HepG2 (cell line): ENCODE measurements around the gene KLF16. TPM values are rescaled to one million over a fixed set of nuclear protein-coding genes. Genes with fewer than 3 reads are reported as not detected.

Source experiments
- ATF1 ChIP-seq: IDR thresholded peaks from 2 replicates; pipeline ENCODE4 v1.6.1; 2016; ENCODE audit warnings: mild to moderate bottlenecking, control low read depth
- EHMT2 ChIP-seq: fragments of 200-600 bp; sonication (generic); IDR thresholded peaks from 2 replicates; pipeline ENCODE4 v1.7.0; 2017; ENCODE audit warnings: antibody characterized with exemption, low read depth, low read length, borderline replicate concordance
- ISL2 ChIP-seq: sonication (generic); formaldehyde crosslinking; IDR thresholded peaks from 2 replicates; pipeline ENCODE4 v1.5.0; 2020; ENCODE audit warnings: missing genetic modification reagents
- JDP2 ChIP-seq: sonication (generic); formaldehyde crosslinking; IDR thresholded peaks from 2 replicates; pipeline ENCODE4 v1.8.1; 2022; ENCODE audit warnings: missing genetic modification reagents, borderline replicate concordance
- NFIC ChIP-seq: IDR thresholded peaks from 2 replicates; pipeline ENCODE4 v1.6.1; 2012; ENCODE audit warnings: mild to moderate bottlenecking, low read length, inconsistent platforms
- NFRKB ChIP-seq: fragments of 450-650 bp; IDR thresholded peaks from 2 replicates; pipeline ENCODE4 v1.6.1; 2017
- PHF21A ChIP-seq: sonication (generic); formaldehyde crosslinking; IDR thresholded peaks from 2 replicates; pipeline ENCODE4 v1.5.0; 2020; ENCODE audit warnings: mild to moderate bottlenecking, missing genetic modification reagents
- PRDM15 ChIP-seq: sonication (generic); formaldehyde crosslinking; IDR thresholded peaks from 2 replicates; pipeline ENCODE4 v1.4.0; 2020; ENCODE audit warnings: missing genetic modification reagents
- REPIN1 ChIP-seq: sonication (generic); formaldehyde crosslinking; IDR thresholded peaks from 2 replicates; pipeline ENCODE4 v1.8.0; 2022; ENCODE audit warnings: missing genetic modification reagents, low read depth, mild to moderate bottlenecking, borderline replicate concordance
- RORA ChIP-seq: sonication (generic); formaldehyde crosslinking; IDR thresholded peaks from 2 replicates; pipeline ENCODE4 v1.5.0; 2020; ENCODE audit warnings: mild to moderate bottlenecking, missing genetic modification reagents, moderate library complexity
- ZC3H13 ChIP-seq: sonication (generic); formaldehyde crosslinking; IDR thresholded peaks from 2 replicates; pipeline ENCODE4 v1.8.1; 2023; ENCODE audit warnings: mild to moderate bottlenecking, missing genetic modification reagents, moderate library complexity
- ZNF543 ChIP-seq: sonication (generic); formaldehyde crosslinking; IDR thresholded peaks from 2 replicates; pipeline ENCODE4 v1.4.0; 2020; ENCODE audit warnings: mild to moderate bottlenecking, missing genetic modification reagents
- polyA plus RNA-seq, 8 experiments: library from polyadenylated mRNA; depleted of rRNA in 3 of 8; stranded (reverse) in 7 of 8; unstranded in 1 of 8; fragments of >200 nt; fragmentation: Illumina TruSeq in 4 of 8; extraction: Trizol in 4 of 8; gene quantifications; 2 replicates each; pipeline versions ENCODE4 v1.2.1 to v1.2.3, GENCODE V29; 2011 to 2016; ENCODE audit warnings: low read depth in 4 of 8, missing spikeins in 1 of 8, mixed read lengths in 1 of 8; ENCODE audit not compliant: insufficient read depth in 1 of 8
- total RNA-seq, 5 experiments: library from RNA; depleted of rRNA; stranded (reverse); fragments of >200 nt; fragmentation: Illumina TruSeq; extraction: Trizol; gene quantifications; 2 replicates each; pipeline ENCODE4 v1.2.3, GENCODE V29; 2016; ENCODE audit warnings: low read depth in 1 of 5
- TF ChIP-seq, protein P1 (sequence below): sonication (generic); formaldehyde crosslinking; IDR thresholded peaks from 2 replicates; pipeline ENCODE4 v1.9.0; 2022; ENCODE audit warnings: missing genetic modification reagents, mild to moderate bottlenecking, borderline replicate concordance
- TF ChIP-seq, protein P2 (sequence below): sonication (generic); formaldehyde crosslinking; IDR thresholded peaks from 2 replicates; pipeline ENCODE4 v1.4.0; 2020; ENCODE audit warnings: missing genetic modification reagents
- TF ChIP-seq, protein P3 (sequence below): sonication (generic); formaldehyde crosslinking; IDR thresholded peaks from 2 replicates; pipeline ENCODE4 v1.8.0; 2022; ENCODE audit warnings: mild to moderate bottlenecking, missing genetic modification reagents, borderline replicate concordance
- TF ChIP-seq, protein P4 (sequence below): IDR thresholded peaks from 2 replicates; pipeline ENCODE4 v1.6.1; 2012; ENCODE audit warnings: low read length, improper control_type of control experiment

Gene KLF16
- total and polyA plus RNA-seq, 2 of the 13 experiments (the other 11 are each of a cell fraction or from before 2014, with no cell fraction given): 3.5 to 6.7 TPM

DNA sequence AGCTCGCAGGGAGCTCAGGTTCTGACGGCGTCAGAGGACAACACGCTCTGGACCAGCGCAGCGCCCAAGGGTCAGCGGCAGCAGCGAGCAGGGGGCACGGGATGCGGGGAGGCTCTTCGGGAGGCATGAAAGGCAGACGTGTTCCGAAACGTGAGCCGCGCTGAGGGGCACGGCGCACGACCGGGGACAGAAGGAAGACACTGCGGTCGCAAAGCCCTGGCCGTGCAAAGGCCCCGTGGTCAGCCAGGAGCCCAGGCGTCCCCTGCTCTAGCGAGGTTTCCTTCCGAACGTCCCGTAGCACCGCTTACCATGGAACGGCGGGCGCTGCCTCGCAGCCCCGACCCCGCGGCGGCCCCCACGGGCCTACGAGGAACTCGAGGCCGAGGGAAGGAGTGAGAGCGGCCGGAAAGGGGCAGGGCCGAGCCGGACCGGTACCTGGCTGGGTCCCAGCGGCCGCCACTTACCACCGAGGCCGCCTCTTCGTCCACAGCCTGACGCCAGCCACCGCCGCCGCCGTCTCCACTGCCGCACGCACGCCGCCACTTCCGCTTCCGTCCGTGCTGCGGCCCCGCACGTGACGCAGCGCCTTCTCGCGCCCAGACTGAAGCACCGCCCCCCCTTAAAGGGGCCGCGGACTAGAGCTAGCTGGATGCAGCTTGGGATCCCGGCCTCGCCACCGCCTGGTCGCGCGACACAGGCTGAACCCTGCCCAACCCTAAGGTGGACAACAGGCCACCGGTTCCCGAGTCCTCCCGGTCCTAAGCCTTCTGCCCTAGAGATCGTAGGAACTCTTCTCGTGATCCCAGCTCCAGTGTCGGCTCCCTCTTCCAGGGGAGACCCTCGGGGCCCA, 12.5 kb upstream of the KLF16 start (continued):
- TF ChIP-seq NFIC (no peak), ZC3H13 (peak; percentile 99), PRDM15 (CRISPR knock-in tag) (0 out of 2 replicates have a peak, but pooled peaks have one; percentile 15), ATF1 (CRISPR knock-in tag) (no peak), REPIN1 (CRISPR knock-in tag) (peak; percentile 76; the same call in 1 of the 2 replicates), EHMT2 (no peak), NFRKB (no peak), PHF21A (peak; percentile 24; the same call in 1 of the 2 replicates), JDP2 (CRISPR knock-in tag) (no peak), ZNF543 (CRISPR knock-in tag) (peak; percentile 83; the same call in 1 of the 2 replicates), ISL2 (CRISPR knock-in tag) (peak; percentile 64), RORA (CRISPR knock-in tag) (no peak)
- TF ChIP-seq, protein P1, sequence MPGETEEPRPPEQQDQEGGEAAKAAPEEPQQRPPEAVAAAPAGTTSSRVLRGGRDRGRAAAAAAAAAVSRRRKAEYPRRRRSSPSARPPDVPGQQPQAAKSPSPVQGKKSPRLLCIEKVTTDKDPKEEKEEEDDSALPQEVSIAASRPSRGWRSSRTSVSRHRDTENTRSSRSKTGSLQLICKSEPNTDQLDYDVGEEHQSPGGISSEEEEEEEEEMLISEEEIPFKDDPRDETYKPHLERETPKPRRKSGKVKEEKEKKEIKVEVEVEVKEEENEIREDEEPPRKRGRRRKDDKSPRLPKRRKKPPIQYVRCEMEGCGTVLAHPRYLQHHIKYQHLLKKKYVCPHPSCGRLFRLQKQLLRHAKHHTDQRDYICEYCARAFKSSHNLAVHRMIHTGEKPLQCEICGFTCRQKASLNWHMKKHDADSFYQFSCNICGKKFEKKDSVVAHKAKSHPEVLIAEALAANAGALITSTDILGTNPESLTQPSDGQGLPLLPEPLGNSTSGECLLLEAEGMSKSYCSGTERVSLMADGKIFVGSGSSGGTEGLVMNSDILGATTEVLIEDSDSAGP (CRISPR knock-in tag): peak; percentile 100
- TF ChIP-seq, protein P2, sequence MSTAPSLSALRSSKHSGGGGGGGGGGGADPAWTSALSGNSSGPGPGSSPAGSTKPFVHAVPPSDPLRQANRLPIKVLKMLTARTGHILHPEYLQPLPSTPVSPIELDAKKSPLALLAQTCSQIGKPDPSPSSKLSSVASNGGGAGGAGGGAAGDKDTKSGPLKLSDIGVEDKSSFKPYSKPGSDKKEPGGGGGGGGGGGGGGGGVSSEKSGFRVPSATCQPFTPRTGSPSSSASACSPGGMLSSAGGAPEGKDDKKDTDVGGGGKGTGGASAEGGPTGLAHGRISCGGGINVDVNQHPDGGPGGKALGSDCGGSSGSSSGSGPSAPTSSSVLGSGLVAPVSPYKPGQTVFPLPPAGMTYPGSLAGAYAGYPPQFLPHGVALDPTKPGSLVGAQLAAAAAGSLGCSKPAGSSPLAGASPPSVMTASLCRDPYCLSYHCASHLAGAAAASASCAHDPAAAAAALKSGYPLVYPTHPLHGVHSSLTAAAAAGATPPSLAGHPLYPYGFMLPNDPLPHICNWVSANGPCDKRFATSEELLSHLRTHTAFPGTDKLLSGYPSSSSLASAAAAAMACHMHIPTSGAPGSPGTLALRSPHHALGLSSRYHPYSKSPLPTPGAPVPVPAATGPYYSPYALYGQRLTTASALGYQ: no peak
- TF ChIP-seq, protein P3, sequence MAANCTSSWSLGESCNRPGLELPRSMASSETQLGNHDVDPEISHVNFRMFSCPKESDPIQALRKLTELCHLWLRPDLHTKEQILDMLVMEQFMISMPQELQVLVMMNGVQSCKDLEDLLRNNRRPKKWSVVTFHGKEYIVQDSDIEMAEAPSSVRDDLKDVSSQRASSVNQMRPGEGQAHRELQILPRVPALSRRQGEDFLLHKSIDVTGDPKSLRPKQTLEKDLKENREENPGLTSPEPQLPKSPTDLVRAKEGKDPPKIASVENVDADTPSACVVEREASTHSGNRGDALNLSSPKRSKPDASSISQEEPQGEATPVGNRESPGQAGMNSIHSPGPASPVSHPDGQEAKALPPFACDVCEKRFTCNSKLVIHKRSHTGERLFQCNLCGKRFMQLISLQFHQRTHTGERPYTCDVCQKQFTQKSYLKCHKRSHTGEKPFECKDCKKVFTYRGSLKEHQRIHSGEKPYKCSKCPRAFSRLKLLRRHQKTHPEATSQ: no peak
- TF ChIP-seq, protein P4, sequence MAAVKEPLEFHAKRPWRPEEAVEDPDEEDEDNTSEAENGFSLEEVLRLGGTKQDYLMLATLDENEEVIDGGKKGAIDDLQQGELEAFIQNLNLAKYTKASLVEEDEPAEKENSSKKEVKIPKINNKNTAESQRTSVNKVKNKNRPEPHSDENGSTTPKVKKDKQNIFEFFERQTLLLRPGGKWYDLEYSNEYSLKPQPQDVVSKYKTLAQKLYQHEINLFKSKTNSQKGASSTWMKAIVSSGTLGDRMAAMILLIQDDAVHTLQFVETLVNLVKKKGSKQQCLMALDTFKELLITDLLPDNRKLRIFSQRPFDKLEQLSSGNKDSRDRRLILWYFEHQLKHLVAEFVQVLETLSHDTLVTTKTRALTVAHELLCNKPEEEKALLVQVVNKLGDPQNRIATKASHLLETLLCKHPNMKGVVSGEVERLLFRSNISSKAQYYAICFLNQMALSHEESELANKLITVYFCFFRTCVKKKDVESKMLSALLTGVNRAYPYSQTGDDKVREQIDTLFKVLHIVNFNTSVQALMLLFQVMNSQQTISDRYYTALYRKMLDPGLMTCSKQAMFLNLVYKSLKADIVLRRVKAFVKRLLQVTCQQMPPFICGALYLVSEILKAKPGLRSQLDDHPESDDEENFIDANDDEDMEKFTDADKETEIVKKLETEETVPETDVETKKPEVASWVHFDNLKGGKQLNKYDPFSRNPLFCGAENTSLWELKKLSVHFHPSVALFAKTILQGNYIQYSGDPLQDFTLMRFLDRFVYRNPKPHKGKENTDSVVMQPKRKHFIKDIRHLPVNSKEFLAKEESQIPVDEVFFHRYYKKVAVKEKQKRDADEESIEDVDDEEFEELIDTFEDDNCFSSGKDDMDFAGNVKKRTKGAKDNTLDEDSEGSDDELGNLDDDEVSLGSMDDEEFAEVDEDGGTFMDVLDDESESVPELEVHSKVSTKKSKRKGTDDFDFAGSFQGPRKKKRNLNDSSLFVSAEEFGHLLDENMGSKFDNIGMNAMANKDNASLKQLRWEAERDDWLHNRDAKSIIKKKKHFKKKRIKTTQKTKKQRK: no peak
